ENCODE data around the gene ASTN2. TPM values are rescaled to one million over a fixed set of nuclear protein-coding genes. Genes with fewer than 3 reads are reported as not detected.
A peak's percentile ranks its signal among the peaks of the same experiment; 100 is the strongest.

ASTN2 gene
- total and polyA plus RNA-seq, 9 of the 15 experiments (the other 6 are each of a cell fraction or from before 2014, with no cell fraction given) = 0.56 to 3.5 (median 1.9) TPM

GRCh38 chr9:116476935-116477381 lies 937.9 kb downstream of the ASTN2 start:
- ATAC-seq (no peak), DNase-seq (ENCODE audit: extremely low read depth in 1 of 4, low spot score in 3 of 4) (no peak), FAIRE-seq (no peak)
- no peaks in the 10 kb centered on the region for H3K9me3 ChIP-seq (replicated peaks; ENCODE audit: control insufficient read depth, insufficient read depth, low read depth, low read length)
- WGBS (ENCODE audit: insufficient coverage, low coverage, missing lambda C conversion rate) = 73% methylated on average over 10 of the region's 10 CpGs
- POLR2A ChIA-PET = no interaction called here
- H3K4me3 ChIP-seq = no peak overlapping the region
- peak overlapping the region in 1 of 2 experiments; percentile 70; a peak in 1 of 4 replicates for H3K9ac ChIP-seq (ENCODE audit: insufficient read depth in 1 of 2, low read depth in 2 of 2, low read length in 2 of 2)
- no peak overlapping the region for H3K4me2 ChIP-seq (ENCODE audit: insufficient read depth, low read length)
- no peaks in the 10 kb centered on the region for H3K9me1 ChIP-seq (ENCODE audit: control insufficient read depth, insufficient read depth, low read length)
- intact Hi-C loops (cut with micrococcal nuclease) = no loop called here
- CTCF ChIA-PET (ENCODE audit: low intra/inter-chr PET ratio) = no interaction called here
- H4K20me1 ChIP-seq (replicated peaks; ENCODE audit: control insufficient read depth, insufficient read depth, low read length) = no peaks in the 10 kb centered on the region
- BruUV-seq (replicated peaks) = no TSS peak
- TF ChIP-seq PRDM10 (IDR thresholded peaks at IDR 0.05; ENCODE audit: partially characterized antibody) = no peak
- TF ChIP-seq USF2 (CRISPR knock-in tag; IDR thresholded peaks at IDR 0.05) = 0 out of 2 replicates have a peak, but pooled peaks have one; percentile 14
- no peaks in the 10 kb centered on the region for H3K79me2 ChIP-seq (ENCODE audit: control insufficient read depth, insufficient read depth, low read length)
- H2AFZ ChIP-seq (ENCODE audit: low read depth, low read length) = peak overlapping the region; percentile 56
- H3K36me3 ChIP-seq (ENCODE audit: control insufficient read depth, insufficient read depth, low read length) = no peaks in the 10 kb centered on the region
- no peaks in the 10 kb centered on the region for H3K27me3 ChIP-seq (ENCODE audit: control insufficient read depth in 2 of 2, insufficient read depth in 2 of 2, low read length in 2 of 2)
- in situ Hi-C loops (cut with MboI) = no loop called here
- H3K4me1 ChIP-seq (replicated peaks in 1 of 2; ENCODE audit: control insufficient read depth in 2 of 2, insufficient read depth in 2 of 2, low read length in 2 of 2) = peaks cover 26 to 28% of the 10 kb centered on the region in 2 experiments
- H3K27ac ChIP-seq (ENCODE audit: extremely low read depth, low read depth, low read length) = no peak overlapping the region

Measured in K562 (cell line).